Progenitor cell of endocrine pancreas (in vitro differentiated cells): ENCODE data around the gene ZNF112. TPM values are rescaled to one million over a fixed set of nuclear protein-coding genes. Genes with fewer than 3 reads are reported as not detected.
"Not testable (repeated sequence)": the region's sequence is repeated elsewhere in the genome, so short reads cannot be mapped to it uniquely, and the experiment has no call there.

ENCODE experiments used
- DNase-seq: peaks from one replicate; pipeline ENCODE4 v3.0.0; 2021; ENCODE audit warnings: low spot score; ENCODE audit not compliant: unreplicated experiment
- H3K27ac Mint-ChIP-seq: 2 replicates; pipeline ENCODE4 v1.8.0; 2021; ENCODE audit warnings: mild to moderate bottlenecking, moderate library complexity, mixed read lengths
- H3K27me3 Mint-ChIP-seq: 2 replicates; pipeline ENCODE4 v1.8.0; 2021; ENCODE audit warnings: mixed read lengths
- H3K36me3 Mint-ChIP-seq: 2 replicates; pipeline ENCODE4 v1.8.0; 2022; ENCODE audit warnings: mixed read lengths; ENCODE audit not compliant: insufficient read depth
- H3K4me1 Mint-ChIP-seq: 2 replicates; pipeline ENCODE4 v1.8.0; 2021; ENCODE audit warnings: low read depth, mixed read lengths
- H3K4me3 Mint-ChIP-seq: 2 replicates; pipeline ENCODE4 v1.8.0; 2021; ENCODE audit warnings: low read depth, mild to moderate bottlenecking, moderate library complexity, mixed read lengths
- H3K9me3 Mint-ChIP-seq: 2 replicates; pipeline ENCODE4 v1.8.0; 2021; ENCODE audit warnings: low read depth, mixed read lengths
- CTCF ChIP-seq: fragments of 200-600 bp; sonication (generic); IDR thresholded peaks from one replicate; pipeline ENCODE4 v1.5.0; 2021; ENCODE audit warnings: antibody characterized with exemption, mild to moderate bottlenecking; ENCODE audit not compliant: unreplicated experiment
- long read RNA-seq: library from polyadenylated mRNA; unstranded; transcript quantifications from one replicate; pipeline ENCODE4 v2.0.0, GENCODE V29; 2020
- total RNA-seq: library from RNA; stranded (reverse); gene quantifications from 2 replicates; pipeline ENCODE4 v1.2.1, GENCODE V29; 2021

Gene ZNF112
- 13.0 and 14.1 TPM in 2 replicates for total RNA-seq
- long read RNA-seq, transcript ZNF112-202 (4 exons, 3,654 nt), result major isoform, 28 of 48 reads
- long read RNA-seq, transcript ZNF112-201 (5 exons, 3,321 nt), result minor isoform, 11 of 48 reads
- long read RNA-seq, partial matches to known transcripts, result 2 of 48 reads
- long read RNA-seq, other reads (novel, unspliced or antisense), result 7 of 48 reads

GRCh38 chr19:44356383-44357111 lies at the start of gene ZNF112:
TSS of gene ZNF112 (minus strand) at chr19:44356680. CDS start at chr19:44340539, 16,141 bp downstream.
- no peak for TF ChIP-seq CTCF
- DNase-seq, result peak; percentile 71
- Mint-ChIP-seq H3K27me3 (peaks cover 4% of the 10 kb centered on the region), H3K27ac (peak within 1 kb of the TSS; percentile 98), H3K4me1 (peaks cover 13% of the 10 kb centered on the region), H3K36me3 (peaks cover 31% of the 10 kb centered on the region), H3K9me3 (peaks cover 29% of the 10 kb centered on the region), H3K4me3 (peak within 1 kb of the TSS; percentile 97)

- H3K4me3 Mint-ChIP-seq, result peak within 1 kb of the TSS; percentile 92
- peaks cover 11% of the 10 kb centered on the region for H3K36me3 Mint-ChIP-seq
- H3K9me3 Mint-ChIP-seq, result peaks cover 15% of the 10 kb centered on the region
- peaks cover 5% of the 10 kb centered on the region for H3K4me1 Mint-ChIP-seq
- H3K27ac Mint-ChIP-seq, result peak within 1 kb of the TSS; percentile 96
- peak; percentile 94 for DNase-seq
- no peak for TF ChIP-seq CTCF
- peaks cover 5% of the 10 kb centered on the region for H3K27me3 Mint-ChIP-seq
Observed at GRCh38 chr19:44401139-44402115, 44.9 kb upstream of the ZNF112 start, which contains the start of gene ZNF285. TSS of gene ZNF285 (minus strand) at chr19:44401608. CDS start at chr19:44397213, 4,395 bp downstream.

GRCh38 chr19:44389268-44389667 lies 32.8 kb upstream of the ZNF112 start:
- not testable (repeated sequence) for DNase-seq, H3K27ac Mint-ChIP-seq, H3K4me1 Mint-ChIP-seq, H3K4me3 Mint-ChIP-seq, H3K9me3 Mint-ChIP-seq, H3K27me3 Mint-ChIP-seq
- H3K36me3 Mint-ChIP-seq, result peaks cover 66% of the 10 kb centered on the region

GRCh38 chr19:44374789-44375188 lies 18.3 kb upstream of the ZNF112 start:
- TF ChIP-seq CTCF, result no peak
- Mint-ChIP-seq H3K4me1 (no peaks in the 10 kb centered on the region), H3K36me3 (no peaks in the 10 kb centered on the region), H3K4me3 (no peak overlapping the region), H3K27ac (no peak overlapping the region), H3K27me3 (no peaks in the 10 kb centered on the region), H3K9me3 (peaks cover 25% of the 10 kb centered on the region)
- DNase-seq, result no peak

GRCh38 chr19:44371815-44372480 lies 15.5 kb upstream of the ZNF112 start:
- peaks cover 22% of the 10 kb centered on the region for H3K9me3 Mint-ChIP-seq

More at GRCh38 chr19:44371815-44372480, 15.5 kb upstream of the ZNF112 start:
- Mint-ChIP-seq H3K4me1 (no peaks in the 10 kb centered on the region), H3K4me3 (no peak overlapping the region), H3K36me3 (no peaks in the 10 kb centered on the region), H3K27me3 (no peaks in the 10 kb centered on the region), H3K27ac (no peak overlapping the region)
- no peak for TF ChIP-seq CTCF
- no peak for DNase-seq
